CD4-positive, alpha-beta T cell treated with Interleukin-4 for 4 hours (primary cell): Measurements from ENCODE around the gene KLHL13.
"Not testable (repeated sequence)": the region's sequence is repeated elsewhere in the genome, so short reads cannot be mapped to it uniquely, and the experiment has no call there.

Experiments used
- DNase-seq: peaks from one replicate; pipeline ENCODE4 v3.0.0-alpha.2; 2020

Gene KLHL13, protein sequence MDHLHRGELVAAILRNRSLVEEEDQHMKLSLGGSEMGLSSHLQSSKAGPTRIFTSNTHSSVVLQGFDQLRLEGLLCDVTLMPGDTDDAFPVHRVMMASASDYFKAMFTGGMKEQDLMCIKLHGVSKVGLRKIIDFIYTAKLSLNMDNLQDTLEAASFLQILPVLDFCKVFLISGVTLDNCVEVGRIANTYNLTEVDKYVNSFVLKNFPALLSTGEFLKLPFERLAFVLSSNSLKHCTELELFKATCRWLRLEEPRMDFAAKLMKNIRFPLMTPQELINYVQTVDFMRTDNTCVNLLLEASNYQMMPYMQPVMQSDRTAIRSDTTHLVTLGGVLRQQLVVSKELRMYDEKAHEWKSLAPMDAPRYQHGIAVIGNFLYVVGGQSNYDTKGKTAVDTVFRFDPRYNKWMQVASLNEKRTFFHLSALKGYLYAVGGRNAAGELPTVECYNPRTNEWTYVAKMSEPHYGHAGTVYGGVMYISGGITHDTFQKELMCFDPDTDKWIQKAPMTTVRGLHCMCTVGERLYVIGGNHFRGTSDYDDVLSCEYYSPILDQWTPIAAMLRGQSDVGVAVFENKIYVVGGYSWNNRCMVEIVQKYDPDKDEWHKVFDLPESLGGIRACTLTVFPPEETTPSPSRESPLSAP

DNA sequence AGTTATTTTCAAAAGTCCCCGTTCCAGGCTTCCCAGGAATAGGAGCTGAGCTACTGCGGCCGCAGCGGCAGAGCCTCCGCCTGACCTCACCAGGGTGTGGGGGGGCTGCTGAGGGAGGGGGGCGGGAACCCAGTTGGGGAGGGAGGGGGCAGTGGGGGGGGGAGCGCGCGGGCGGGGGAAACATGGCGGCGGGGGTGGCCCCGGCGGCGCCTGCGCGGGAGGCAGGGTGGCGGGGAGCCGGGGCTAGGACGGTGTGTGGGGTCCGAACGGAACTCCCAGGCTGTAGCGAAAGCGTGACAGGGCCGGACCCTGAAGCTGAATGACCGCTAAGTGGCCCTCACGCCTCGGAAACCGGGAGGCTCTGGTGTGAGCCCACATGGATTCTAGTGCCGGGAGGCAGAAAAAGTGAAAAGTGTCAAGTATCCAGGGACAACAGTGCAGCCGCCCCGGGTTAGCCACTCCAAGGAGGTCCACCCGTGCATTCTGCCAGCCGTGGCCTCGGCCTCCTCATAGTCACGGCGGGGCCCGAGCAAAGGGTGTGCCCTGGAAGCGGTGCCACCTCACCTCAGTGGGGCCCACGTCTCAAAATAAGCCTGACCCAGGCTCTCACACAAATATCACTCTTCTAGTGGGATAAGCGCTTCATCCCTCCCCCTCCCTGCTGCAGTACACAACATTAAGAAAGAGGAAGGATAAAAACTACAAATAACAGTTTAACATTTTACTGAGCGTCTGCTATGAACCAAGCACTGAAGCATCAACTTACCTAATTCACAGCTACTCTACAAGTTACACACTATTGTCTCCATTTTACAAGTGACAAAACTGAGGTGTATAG is at the start of gene KLHL13:
Gene KLHL13, minus strand, starts transcription at position 98 of the 838 bp plus-strand sequence. CDS start 88,337 bp downstream, outside the sequence.
- no peak for DNase-seq

DNA sequence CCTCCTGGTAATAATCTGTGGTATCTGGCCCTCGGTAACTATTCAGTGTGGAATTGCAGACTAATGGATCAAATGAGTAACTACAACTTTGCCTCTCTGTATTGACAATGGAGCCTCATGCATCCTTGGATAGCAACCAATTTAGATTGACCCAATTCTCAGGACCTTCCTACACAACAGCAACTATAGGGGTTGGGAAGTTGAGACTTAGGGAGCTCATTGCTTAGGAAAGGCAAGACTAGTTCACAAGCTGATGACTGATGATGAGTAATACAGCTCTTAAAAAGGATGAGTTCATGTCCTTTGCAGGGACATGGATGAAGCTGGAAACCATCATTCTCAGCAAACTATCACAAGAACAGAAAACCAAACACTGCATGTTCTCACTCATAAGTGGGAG is 47.5 kb upstream of the KLHL13 start:
- no peak for DNase-seq

DNA sequence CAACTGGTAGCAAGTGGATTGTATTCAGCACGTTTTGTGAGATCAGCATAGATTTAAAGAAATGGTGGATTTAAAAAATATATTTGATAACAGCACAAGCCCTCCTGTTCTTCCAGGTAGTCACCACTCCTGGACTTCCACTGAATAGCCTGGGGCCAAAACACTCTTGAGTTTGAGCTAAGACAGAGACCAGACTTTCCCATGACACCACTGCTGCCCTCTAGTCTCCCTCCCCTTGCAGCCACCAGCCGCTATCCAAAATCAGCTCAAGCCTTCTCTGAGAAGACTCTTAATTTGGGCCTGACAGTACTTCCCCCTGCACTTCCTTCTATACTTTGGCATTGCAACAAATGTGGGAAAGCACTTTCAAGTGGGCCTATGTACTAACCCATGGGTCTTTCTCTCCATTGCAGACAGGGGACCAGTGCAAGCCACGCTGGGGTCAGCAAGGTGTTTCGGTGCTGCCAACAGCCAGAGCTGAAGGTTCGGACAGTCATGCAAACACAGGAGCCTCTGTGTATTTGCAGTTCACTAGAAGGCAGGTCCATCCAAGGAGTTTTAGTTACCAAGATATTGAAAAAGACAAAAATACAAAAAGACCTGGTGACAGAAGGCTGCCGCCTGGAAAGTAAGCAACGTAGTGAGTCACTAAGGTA is 40.5 kb upstream of the KLHL13 start:
- DNase-seq, result no peak

DNA sequence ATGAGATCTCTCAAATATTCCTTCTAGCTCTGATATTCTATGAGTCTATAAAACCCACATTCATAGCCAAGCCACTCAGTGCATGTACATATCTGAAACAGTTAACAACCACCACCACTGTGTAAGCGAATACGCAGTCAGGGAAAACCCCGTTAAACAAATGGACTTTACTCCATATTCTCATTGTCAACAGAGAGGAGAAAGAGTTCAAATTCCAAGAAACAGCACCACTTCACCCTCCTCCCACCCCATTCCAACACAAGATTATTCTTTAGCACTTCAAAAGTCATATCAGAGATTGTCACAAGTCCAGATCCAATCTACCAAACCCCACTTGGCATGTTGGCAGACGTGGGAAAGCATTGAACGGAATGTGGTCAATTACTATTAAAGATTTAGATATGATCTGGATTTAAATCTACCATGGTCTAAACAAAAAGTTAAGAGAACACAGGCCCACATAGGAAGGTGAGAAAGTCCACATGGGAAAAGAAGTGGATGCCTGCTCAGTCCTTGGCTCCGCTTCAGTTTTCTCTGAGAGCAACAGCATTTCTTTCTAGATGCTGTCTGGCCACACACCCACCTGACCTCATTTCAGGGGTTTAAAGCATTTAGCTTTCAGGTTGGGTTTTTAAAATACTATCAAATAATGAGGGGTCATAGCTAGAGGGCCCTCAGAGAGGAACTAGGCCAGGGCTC is 39.8 kb upstream of the KLHL13 start:
- DNase-seq, result no peak

DNA sequence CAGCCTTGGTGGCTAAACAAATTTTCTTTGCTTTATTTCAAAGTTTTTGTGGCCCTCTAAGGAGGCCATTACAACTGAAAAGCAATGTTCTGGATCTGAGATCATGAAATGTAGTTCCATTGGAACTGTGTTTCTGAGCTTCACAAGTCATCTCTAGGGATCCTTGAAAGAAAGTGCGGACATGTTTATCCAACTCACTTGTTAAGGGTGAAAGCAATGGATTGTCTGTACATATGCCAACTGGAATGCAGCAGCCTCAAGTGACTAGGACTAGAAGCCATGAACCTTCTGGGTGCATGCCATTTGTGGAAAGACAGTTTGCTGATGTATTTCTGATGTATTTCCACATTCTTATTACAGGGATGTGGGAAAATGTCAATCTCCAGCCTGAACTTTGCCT is 36.7 kb upstream of the KLHL13 start:
- DNase-seq, result no peak

DNA sequence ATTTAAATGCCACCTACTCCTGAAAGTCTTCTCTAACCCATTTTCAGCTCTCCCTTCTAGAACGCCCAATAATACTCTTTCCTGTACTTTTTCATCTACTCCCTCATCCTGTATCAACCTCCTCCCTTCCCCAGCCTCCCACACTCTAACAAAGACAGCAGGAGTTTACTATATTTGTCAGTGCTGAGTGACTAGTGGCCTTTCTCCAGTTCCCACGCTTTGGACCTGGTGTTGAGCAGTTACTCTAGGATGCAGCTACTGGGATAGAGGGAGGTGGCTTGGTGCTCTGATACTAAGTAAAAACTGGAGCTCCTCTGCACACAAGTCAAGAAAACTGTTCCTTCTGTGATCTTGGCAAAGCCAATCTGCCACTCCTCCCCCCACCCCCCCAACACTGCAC is 36.1 kb upstream of the KLHL13 start:
- DNase-seq, result no peak

DNA sequence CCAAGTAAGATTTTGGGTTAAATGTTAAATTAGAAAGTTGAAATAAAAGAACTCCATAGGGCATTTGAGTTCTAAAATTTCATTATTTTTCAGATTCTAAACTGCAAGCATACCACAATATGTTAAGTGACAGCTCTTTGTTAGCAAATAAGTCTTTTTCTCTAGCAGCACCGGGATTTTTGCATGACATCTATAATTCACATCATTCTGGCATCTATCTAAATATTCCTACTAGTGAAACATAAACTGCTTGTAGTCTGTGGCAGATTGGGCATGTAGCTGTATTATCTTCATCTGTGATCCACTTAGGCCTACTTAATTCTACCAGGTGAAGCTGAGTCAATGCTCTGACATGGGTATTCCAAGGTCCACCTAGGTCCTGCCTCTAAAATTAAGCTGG is 32.1 kb upstream of the KLHL13 start:
- DNase-seq, result no peak

DNA sequence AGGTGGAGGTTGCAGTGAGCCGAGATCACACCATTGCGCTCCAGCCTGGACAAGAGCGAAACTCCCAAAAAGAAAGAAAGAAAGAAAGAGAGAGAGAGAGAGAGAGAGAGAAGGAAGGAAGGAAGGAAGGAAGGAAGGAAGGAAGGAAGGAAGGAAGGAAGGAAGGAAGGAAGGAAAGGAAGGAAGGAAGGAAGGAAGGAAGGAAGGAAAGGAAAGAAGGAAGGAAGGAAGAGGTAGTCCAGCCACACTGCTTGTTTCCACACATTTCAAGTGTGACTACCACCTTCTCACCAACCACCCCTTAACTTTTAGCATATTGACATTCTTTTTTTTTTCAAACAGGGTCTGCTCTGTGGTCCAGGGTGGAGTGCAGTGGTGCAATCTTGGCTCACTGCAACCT is 31.2 kb upstream of the KLHL13 start:
- not testable (repeated sequence) for DNase-seq

DNA sequence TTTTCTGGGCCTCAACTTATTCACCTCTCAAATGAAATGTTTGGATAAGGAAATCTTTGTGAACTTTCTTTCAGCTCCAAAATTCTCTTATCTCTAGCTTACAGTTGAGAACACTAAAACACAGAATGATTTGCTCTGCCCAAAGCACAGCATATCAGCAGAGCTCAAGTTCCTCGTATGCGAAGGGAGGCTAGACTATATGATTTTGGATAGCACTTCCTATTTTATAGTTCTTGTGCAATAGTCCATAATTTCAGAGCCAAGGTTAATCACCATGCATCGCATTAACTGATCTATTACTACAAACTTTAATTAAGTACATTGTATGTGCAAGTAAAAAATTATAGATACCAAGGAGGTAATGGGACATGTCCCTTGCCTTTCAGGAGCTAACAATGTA is 27.0 kb upstream of the KLHL13 start:
- DNase-seq, result no peak

DNA sequence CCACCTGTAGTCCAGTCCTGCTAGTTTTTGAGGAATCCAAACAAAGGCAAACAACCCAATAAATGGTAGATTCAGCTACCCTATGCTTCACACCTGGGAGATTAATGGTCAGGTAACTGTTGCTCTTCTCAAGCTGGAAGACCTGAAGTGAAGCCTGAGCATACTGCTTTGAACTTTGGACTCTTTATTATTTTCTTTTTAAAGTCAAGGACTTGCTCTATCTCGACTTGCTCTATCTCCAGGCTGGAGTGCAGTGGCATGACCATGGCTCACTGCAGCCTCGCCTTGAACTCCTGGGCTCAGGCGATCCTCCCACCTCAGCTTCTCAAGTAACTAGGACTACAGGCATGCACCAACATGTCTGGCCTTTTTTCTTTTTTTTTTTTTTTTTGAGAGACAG is 14.7 kb upstream of the KLHL13 start:
- no peak for DNase-seq

DNA sequence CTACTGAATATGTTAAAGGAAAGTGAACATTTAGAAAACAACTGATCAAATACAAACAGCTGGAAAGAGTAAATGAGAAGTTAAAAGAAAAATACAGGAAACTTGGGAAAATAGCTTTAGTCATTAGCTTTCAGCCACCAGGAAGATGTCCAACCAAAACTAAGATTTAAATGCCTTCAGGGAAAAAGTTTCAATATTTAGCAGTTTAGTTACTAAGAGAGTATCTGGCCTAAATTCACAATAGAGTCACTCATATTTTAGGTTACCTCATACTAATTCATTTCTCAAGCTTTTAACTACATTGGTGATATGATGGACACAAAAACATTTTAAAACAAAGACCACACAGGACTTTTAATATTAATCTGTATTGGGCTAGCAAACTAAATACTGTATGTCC is 13.1 kb upstream of the KLHL13 start:
- DNase-seq, result no peak

DNA sequence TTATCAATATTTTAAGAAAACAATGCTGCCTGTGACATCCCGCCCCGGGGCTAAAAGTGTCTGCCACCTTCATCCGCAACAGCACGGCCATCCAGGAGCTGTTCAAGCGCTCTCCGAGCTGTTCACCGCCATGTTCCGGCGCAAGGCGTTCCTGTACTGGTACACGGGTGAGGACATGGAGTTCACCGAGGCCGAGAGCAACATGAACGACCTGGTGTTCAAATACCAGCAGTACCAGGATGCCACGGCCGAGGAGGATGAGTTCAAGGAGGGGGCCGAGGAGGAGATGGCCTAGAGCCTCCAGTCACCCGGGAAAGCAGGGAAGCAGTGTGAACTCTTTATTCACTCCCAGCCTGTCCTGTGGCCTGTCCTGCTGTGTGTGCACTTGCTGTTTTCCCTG is 12.1 kb upstream of the KLHL13 start:
- DNase-seq, result no peak

DNA sequence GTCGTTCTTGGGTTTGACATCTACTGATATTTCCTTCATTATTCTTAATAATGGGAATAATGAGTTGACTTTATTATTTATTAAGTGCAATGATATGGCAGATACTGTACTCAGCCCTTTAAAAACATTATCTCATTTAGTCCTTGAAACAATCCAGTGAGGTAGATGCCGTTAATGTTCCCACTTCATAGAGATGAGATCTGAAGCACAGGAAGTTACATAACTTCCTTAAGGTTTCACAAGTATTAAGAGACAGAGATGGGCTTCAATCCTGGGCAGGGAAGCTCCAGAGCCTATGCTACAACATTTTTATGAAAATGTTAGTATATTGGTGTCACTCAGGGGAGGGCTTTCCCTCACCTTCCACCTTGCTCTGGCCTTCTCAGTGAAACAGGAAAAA is 9.7 kb upstream of the KLHL13 start:
- no peak for DNase-seq

DNA sequence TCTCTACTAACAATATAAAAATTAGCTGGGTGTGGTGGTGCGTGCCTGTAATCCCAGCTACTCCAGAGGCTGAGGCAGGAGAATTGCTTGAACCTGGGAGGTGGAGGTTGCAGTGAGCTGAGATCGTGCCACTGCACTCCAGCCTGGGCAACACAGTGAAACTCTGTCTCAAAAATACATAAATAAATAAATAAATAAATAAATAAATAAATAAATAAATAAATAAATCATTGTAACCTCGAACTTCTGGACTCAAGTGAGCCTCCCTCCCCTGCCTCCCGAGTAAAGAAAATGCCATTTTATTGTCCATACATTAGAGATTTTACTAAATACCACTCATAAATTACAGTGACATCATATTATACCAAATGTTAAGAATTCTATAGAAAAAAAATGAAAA is 7.6 kb upstream of the KLHL13 start:
- not testable (repeated sequence) for DNase-seq

DNA sequence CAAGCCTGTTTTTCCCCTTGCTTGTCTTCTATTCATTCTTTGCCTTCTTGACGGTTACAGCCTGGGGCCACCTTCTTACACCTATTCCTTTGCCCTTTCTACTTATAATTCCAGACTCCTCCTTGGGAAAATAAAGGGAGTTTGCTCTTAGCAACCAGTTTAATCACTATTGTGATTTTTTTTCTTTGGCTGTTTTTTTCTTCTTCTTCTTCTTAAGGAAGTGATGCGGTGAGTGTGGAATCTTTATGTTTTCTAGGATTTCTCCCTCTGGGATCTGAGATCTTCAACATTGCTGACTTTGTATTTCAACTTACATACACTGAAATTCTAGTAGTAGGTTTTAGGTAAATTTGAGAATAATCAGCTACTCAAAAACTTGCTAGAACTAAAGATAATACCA is 1.1 kb upstream of the KLHL13 start:
- no peak for DNase-seq

DNA sequence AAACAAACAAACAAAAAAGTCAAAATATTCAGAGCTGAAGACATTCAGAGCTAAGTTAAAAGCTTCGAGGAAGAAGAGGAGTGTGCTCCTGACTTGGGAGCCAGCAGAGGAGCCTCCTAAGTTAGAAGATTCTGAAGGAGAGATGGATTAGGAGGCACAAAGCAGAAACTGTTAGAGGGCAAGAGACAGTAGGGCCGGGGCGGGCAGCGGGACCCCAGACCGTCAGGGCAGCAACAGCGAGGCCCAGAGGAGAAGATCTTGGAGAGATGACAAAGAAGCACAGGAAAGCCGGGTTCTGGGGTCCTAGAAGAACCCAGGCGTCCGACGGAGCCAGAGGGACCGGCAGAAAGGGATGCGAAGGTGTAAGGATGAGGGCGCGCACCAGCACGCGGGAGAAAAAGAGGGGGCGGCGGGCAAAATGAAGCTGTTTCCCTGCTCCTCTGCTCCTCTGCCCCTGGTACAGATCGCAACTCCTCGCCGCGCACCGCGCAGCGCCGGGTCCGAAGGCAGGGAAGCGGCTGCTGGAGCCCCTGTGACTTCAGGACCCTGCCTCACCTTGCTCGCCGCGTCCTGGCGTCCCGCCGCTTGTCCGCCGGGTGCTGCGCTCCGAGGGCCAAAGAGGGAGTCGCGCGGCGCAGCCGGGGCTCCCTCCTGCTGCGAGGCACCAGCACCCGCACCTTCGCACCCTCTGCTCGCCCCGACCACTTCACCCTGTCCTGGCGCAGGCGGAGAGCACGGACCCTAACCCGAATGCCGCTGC is 477 bp downstream of the KLHL13 start:
- no peak for DNase-seq

DNA sequence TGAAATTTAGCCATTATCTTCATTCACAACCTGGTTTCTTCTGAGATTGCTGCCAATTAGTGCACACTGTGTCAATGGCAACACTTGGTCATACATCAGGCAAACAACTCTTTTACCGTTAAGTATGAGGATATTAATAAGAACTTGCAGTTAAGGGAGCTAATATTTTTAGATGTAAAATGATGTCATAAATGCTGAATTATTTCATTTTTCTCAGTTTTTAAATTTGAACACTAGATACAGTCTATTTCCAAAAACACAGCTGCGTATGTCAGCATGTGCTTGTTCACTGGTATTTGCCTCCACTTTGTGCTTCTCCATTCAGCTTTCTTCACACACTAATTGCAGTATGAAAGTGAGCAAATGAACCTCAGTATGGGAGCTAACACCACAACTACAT is 1.6 kb downstream of the KLHL13 start:
- no peak for DNase-seq

DNA sequence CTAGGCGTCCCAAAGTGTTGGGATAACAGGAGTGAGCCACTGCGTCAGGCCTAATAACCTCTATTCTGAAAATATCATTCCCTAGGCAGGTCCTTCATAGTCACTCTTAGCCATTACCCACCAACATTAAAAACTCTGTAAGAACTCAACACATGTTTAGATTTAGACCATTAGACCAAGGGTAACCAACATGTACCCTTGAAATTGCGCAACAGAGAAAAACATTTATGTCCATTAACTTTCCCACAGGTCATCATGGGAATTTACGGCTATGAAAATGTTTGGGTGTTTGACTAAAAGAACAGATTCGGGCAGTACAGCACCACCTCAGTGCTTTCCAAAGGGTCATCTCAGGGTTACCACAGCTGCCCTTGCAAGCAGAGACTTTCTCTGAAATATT is 7.5 kb downstream of the KLHL13 start:
- DNase-seq, result no peak

DNA sequence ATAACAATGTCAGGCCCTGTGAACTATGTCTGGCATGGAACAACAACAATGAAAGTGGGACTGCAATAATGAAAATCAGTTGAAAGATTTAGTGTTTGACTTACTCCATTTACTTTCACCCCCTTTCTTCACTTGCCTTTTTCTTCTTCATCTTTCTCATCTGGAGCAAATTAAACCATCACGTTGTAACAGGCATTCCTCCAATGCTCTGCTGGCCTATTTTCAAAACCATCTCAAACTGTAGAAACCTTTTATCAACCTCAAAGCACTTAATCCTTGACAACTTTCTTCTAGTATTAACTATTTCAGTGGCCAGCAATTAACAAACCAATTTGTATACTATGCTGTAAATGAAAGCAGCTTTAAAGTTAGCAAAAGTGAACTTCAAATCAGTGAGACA is 8.3 kb downstream of the KLHL13 start:
- no peak for DNase-seq

DNA sequence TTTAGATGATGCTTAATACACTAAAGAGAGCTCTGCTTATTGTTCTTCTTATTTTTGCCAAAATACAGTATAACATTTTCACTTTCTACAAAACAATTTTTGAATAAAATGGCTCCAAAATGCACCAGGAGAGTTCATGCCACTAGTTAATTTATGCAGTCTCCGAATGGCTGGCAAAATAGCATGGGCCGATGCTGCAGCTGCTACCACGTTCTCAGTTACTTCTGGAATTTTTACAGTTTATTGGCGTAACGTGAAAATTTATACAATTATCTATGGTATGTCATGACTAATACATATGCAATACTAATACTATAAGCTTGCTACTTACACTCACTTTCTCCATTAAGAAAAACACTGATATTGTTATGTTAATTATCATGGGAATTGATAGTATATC is 16.5 kb downstream of the KLHL13 start:
- no peak for DNase-seq

DNA sequence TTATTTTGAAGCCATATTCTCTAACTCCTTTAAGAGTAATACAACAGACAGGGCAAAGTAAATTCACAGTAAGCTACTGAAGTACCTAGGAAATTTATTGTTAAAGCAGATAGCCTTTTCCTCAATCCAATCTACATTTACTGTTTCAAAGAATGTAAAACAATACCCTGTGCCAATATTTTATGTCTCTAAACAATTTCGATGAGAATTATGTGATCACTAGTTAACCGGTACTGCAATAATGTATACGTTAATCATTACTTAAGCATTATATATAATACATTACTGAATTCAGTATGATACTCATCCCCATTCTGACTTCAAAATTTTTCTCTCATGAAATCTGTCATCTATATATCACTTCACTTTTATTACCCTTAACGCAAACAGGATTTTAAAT is 28.5 kb downstream of the KLHL13 start:
- no peak for DNase-seq

DNA sequence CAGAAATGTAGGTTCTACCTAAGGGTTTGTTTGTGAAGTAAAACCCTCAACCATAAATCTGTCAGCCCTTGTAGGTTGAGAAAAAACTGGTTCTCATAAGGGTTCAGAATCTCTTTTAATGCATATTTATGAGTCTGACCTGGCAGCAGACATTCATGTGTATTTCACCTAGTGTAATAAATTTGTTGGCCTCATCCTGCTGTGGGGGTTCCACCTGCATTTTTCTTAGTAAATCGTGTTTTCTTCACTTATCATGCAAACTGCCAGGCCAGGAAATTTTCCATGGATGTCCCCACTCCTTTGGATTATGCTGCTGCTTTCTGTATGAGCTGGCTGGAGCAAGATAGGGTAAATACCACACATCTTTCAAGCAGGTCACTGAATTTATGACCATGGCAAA is 42.4 kb downstream of the KLHL13 start:
- no peak for DNase-seq
